A549 treated with ZK216348 at 1 μM for 4 hours (cell line): ENCODE measurements around the gene PCDHB12. TPM values are rescaled to one million over a fixed set of nuclear protein-coding genes. Genes with fewer than 3 reads are reported as not detected.

Experiments used
- total RNA-seq: library from RNA; stranded (reverse); fragments of 200-300 nt; extraction: Qiagen RNA extraction; gene quantifications from 5 replicates; pipeline ENCODE4 v1.2.3, GENCODE V29; 2022; ENCODE audit warnings: low read depth

PCDHB12 gene
- total RNA-seq = not detected in 5 replicates

DNA sequence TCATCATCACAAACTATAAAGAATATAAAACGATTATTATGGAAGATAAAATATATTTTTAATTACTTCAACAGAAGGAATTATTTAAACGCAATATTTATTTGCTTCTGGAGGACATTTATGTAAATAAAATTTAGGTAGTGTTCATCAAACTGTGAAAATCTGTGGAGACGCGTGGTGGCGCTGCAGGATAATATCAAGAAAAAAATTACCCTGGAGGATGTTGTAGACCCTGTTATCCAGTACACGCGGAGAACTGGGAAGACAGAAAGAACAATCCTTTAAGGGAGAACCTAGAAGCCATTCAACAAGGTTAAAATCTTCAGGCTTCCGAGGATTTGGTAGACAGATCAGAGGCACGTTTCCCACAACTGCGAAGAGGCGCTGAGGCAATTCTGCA is at the start of gene PCDHB12:
Gene PCDHB12 (plus strand): TSS at position 242 of the 400 bp plus-strand sequence. CDS start 189 bp downstream, outside the sequence.

DNA sequence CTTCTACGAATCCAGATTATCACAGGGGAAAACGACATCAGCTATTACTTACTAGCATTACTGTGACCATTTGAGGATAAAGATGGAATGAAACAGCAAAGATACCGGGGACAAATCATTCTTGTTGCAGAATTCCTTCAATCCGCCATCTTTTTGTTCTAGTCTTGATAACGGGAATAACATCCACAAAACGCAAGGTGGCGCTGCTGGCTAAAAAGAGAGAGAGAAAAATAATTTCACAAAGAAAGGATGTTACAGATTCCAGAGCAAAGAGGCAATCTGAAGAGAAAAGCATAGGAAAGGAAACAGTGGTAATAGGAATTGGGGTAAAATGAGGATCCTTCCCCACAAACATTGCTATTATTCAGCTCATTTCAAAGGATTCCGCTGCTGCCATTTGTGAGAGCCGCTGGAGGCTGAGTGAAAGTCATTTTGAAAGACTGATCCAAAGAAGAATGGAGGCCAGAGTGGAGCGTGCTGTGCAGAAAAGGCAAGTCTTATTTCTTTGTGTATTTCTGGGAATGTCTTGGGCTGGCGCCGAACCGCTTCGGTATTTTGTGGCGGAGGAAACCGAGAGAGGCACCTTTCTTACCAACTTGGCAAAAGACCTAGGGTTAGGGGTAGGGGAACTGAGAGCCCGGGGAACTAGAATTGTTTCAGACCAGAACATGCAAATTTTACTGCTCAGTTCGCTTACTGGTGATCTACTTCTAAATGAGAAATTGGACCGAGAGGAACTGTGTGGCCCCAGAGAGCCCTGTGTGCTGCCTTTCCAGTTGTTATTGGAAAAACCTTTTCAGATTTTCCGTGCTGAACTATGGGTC is 35.9 kb upstream of the PCDHB12 start, which contains the start of gene PCDHB7:
Gene PCDHB7 (plus strand): TSS at position 264 of the 824 bp plus-strand sequence. CDS start 192 bp downstream, at position 456.

DNA sequence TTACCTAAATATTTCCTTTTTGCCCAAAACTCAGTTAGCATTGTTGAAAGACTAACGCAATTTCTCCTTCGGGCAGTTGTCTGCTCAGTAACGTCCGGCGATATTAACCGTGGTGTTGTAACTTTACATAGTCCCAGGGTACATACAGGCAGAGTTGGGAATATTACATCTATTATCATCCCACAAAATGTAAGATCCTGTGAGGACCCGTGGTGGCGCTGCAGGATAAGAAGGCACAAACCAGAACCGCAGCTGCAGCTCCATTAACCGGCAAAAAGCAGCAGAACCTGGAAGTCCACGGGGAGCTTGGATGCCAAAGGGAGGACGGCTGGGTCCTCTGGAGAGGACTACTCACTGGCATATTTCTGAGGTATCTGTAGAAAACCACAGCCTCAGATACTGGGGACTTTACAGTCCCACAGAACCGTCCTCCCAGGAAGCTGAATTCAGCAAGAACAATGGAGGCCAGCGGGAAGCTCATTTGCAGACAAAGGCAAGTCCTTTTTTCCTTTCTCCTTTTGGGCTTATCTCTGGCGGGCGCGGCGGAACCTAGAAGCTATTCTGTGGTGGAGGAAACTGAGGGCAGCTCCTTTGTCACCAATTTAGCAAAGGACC is 30.8 kb upstream of the PCDHB12 start, which contains the start of gene PCDHB8:
Gene PCDHB8 (plus strand): TSS at position 214 of the 615 bp plus-strand sequence. CDS start 245 bp downstream, at position 459.

DNA sequence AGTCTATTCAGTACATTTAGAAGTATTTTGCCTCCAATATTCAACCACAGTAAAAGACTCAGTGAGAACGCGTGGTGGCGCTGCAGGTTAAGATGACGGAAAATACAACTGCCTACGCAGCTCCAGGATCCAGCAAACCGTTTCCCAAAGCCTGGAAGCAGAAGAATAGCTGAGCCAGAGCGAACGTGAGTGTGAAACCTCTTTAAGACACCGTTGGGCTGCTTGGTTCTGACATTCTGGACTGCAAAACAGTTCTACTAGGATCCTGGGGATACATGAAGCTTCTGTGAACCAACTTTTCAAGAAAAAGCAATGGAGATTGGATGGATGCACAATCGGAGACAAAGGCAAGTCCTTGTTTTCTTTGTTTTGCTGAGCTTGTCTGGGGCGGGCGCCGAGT is 26.3 kb upstream of the PCDHB12 start, which contains the start of gene PCDHB16:
Gene PCDHB16 (plus strand): TSS at position 140 of the 400 bp plus-strand sequence. CDS start 173 bp downstream, at position 313.

DNA sequence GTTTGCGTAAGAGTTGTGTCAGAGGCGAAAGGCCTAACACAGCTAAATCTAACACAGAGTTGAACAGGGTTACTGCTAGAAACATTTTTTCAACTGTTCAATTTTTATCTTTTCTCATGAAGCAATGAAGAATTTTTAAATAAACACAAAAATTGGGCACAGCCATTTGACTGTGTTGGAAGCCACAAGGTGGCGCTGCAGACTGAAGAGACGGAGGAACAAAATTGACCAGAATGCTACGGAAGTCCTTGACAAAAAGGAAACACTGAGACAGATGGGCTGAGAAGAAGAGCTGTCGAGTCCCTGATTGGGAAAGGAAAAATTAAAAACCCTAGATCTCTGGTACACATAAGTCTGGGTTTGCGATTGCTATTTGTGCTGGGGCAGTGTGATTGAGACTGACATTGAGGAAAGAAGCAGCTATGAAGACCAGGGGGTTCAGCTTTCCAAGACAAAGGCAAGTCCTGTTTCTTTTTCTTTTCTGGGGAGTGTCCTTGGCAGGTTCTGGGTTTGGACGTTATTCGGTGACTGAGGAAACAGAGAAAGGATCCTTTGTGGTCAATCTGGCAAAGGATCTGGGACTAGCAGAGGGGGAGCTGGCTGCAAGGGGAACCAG is 21.5 kb upstream of the PCDHB12 start, which contains the start of gene PCDHB9:
Gene PCDHB9 (plus strand): TSS at position 265 of the 616 bp plus-strand sequence. CDS start 158 bp downstream, at position 423.

DNA sequence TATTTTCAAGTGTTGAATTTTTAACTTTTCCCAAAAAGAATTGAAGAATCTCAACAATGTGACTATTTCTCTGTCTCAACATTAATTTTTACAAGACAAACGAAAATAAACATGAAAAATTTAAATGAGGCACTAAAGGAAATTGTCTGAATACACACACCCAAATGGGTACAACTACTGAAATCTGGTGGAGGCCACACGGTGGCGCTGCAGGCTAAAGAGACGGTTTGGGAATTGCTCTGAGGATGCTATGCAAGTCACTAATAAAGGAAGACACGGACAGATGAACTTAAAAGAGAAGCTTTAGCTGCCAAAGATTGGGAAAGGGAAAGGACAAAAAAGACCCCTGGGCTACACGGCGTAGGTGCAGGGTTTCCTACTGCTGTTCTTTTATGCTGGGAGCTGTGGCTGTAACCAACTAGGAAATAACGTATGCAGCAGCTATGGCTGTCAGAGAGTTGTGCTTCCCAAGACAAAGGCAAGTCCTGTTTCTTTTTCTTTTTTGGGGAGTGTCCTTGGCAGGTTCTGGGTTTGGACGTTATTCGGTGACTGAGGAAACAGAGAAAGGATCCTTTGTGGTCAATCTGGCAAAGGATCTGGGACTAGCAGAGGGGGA is 16.3 kb upstream of the PCDHB12 start, which contains the start of gene PCDHB10:
Gene PCDHB10 (plus strand): TSS at position 244 of the 616 bp plus-strand sequence. CDS start 200 bp downstream, at position 444.

DNA sequence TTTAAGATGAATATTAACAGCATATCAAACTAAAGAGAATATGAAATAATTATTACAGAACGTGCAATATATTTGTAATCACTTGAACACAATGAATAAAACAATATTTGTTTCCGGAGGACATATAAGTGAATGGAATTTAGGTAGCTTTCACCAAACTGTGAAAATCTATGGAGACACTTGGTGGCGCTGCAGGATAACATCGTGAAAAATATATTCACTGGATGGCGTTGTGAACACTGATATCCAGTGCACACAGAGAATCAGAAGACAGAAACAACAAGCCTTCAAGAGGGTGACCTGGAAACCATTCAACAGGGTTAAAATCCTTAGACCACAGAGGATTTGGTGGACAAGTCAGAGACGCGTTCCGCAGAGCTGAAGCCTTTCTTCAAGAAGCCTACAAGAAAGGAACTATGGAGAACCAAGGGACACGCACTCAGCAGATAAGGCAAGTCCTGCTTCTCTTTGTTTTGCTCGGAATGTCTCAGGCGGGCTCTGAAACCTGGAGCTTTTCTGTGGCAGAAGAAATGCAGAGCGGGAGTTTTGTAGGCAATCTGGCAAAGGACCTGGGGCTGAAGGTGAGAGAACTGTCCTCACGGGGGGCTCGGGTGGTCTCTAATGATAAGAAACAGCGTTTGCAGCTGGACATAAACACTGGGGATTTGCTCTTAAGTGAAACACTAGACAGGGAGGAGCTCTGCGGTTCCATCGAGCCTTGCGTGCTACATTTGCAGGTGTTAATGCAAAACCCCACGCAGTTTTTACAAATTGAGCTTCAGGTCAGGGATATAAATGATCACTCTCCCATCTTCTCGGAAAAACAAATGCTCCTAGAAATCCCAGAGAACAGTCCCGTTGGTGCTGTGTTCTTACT is 8.9 kb upstream of the PCDHB12 start, which contains the start of gene PCDHB11:
Gene PCDHB11 (plus strand): TSS at position 269 of the 877 bp plus-strand sequence. CDS start 148 bp downstream, at position 417.

DNA sequence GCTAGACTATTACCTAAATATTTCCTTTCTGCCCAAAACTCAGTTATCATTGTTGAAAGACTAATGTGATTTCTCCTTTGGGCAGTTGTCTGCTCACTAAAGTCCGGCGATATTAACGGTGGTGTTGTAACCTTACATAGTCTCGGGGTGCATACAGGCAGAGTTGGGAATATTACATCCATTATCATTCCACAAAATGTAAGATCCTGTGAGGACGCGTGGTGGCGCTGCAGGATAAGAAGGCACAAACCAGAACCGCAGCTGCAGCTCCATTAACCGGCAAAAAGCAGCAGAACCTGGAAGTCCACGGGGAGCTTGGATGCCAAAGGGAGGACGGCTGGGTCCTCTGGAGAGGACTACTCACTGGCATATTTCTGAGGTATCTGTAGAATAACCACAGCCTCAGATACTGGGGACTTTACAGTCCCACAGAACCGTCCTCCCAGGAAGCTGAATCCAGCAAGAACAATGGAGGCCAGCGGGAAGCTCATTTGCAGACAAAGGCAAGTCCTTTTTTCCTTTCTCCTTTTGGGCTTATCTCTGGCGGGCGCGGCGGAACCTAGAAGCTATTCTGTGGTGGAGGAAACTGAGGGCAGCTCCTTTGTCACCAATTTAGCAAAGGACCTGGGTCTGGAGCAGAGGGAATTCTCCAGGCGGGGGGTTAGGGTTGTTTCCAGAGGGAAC is 5.3 kb downstream of the PCDHB12 start, which contains the start of gene PCDHB13:
Gene PCDHB13 (plus strand): TSS at position 264 of the 684 bp plus-strand sequence. CDS start 205 bp downstream, at position 469.

DNA sequence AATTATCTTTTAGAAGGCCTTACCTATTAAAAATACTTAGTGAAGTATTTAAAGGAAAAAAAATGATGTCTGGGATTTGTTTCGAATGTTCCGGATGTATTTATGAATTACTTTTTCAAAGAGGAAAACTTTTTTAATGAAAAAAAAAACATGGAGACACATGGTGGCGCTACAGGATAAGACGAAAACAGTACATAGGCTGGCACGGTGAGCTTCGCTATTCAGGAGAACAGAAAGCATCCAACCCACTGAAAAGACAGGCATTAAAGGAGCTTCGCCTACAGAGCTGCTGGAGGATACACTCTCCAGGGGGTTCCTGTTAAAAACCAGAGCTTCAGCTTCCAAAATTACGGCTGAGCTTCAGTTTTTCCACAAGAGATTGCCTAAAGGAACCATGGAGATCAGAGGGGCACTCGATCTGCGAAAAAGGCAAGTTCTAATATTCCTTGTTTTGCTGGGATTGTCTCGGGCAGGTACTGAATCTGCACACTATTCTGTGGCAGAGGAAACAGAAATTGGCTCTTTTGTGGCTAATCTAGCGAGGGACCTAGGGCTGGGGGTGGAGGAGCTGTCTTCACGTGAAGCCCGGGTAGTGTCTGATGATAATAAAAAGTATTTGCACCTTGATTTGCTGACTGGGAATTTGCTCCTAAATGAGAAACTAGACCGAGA is 14.7 kb downstream of the PCDHB12 start, which contains the start of gene PCDHB14:
Gene PCDHB14 (plus strand): TSS at position 232 of the 672 bp plus-strand sequence. CDS start 163 bp downstream, at position 395.

DNA sequence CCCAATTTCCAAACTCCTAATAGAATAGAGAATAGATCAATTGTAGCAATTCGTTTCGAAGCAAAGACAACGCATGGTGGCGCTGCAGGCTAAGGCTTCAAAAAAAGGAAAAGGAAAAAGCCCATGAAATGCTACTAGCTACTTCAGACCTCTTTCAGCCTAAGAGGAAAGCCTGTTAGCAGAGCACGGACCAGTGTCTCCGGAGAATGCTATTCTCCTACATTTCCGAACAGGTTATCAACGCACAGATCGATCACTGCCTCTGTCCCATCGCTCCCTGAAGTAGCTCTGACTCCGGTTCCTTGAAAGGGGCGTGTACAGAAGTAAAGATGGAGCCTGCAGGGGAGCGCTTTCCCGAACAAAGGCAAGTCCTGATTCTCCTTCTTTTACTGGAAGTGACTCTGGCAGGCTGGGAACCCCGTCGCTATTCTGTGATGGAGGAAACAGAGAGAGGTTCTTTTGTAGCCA is 36.8 kb downstream of the PCDHB12 start, which contains the start of gene PCDHB15:
Gene PCDHB15 (plus strand): TSS at position 146 of the 468 bp plus-strand sequence. CDS start 184 bp downstream, at position 330.

Other genes with a start within 250 kb of the PCDHB12 start
- 3.3 to 7.4 TPM (median 4.4 TPM) in 5 replicates for gene PCDHAC2, start 242.2 kb upstream of the PCDHB12 start, total RNA-seq
- gene PCDHB1, start 157.3 kb upstream of the PCDHB12 start, total RNA-seq = not detected in 5 replicates
- 2.7 to 4.5 TPM (median 3.1 TPM) in 5 replicates for gene PCDHB2, start 114.1 kb upstream of the PCDHB12 start, total RNA-seq
- 0.09 TPM in 1 of 5 replicates, not detected in the others for gene PCDHB3, start 108.2 kb upstream of the PCDHB12 start, total RNA-seq
- gene PCDHB4, start 86.9 kb upstream of the PCDHB12 start, total RNA-seq = 0.06 to 0.12 TPM (median 0.09 TPM) in 4 of 5 replicates, not detected in the other
- 1.2 to 2.1 TPM (median 1.4 TPM) in 5 replicates for gene PCDHB5, start 73.5 kb upstream of the PCDHB12 start, total RNA-seq
- 0.62 to 1.1 TPM (median 0.85 TPM) in 5 replicates for gene PCDHB6, start 58.7 kb upstream of the PCDHB12 start, total RNA-seq
- 0.06 TPM in 1 of 5 replicates, not detected in the others for gene PCDHB7, start 36.1 kb upstream of the PCDHB12 start, total RNA-seq
- gene PCDHB8, start 30.9 kb upstream of the PCDHB12 start, total RNA-seq = 0.20 to 0.40 TPM (median 0.37 TPM) in 4 of 5 replicates, not detected in the other
- 0.05 to 0.11 TPM (median 0.05 TPM) in 3 of 5 replicates, not detected in the others for gene PCDHB16, start 26.3 kb upstream of the PCDHB12 start, total RNA-seq
- gene PCDHB9, start 21.6 kb upstream of the PCDHB12 start, total RNA-seq = not detected in 5 replicates
- gene PCDHB10, start 16.4 kb upstream of the PCDHB12 start, total RNA-seq = not detected in 5 replicates
- 0.05 to 0.20 TPM (median 0.08 TPM) in 4 of 5 replicates, not detected in the other for gene PCDHB11, start 9.1 kb upstream of the PCDHB12 start, total RNA-seq
- 0.06 to 0.20 TPM (median 0.08 TPM) in 4 of 5 replicates, not detected in the other for gene PCDHB13, start 5.2 kb downstream of the PCDHB12 start, total RNA-seq
- 0.11 to 0.13 TPM in 2 of 5 replicates, not detected in the others for gene PCDHB14, start 14.6 kb downstream of the PCDHB12 start, total RNA-seq
- gene PCDHB15, start 36.7 kb downstream of the PCDHB12 start, total RNA-seq = 0.09 to 0.14 TPM in 2 of 5 replicates, not detected in the others
- not detected in 5 replicates for gene SLC25A2, start 95.3 kb downstream of the PCDHB12 start, total RNA-seq
- 59.2 to 89.1 TPM (median 72.2 TPM) in 5 replicates for gene TAF7, start 112.1 kb downstream of the PCDHB12 start, total RNA-seq
- 0.22 to 0.40 TPM (median 0.30 TPM) in 5 replicates for gene PCDHGA1, start 121.8 kb downstream of the PCDHB12 start, total RNA-seq
- gene PCDHGA2, start 130.0 kb downstream of the PCDHB12 start, total RNA-seq = 0.37 to 0.79 TPM (median 0.54 TPM) in 5 replicates
- gene PCDHGA3, start 135.1 kb downstream of the PCDHB12 start, total RNA-seq = not detected in 5 replicates
- 1.1 to 1.9 TPM (median 1.8 TPM) in 5 replicates for gene PCDHGB1, start 141.4 kb downstream of the PCDHB12 start, total RNA-seq
- 0.11 to 0.23 TPM (median 0.17 TPM) in 5 replicates for gene PCDHGA4, start 146.3 kb downstream of the PCDHB12 start, total RNA-seq
- 0.11 to 0.17 TPM (median 0.15 TPM) in 3 of 5 replicates, not detected in the others for gene PCDHGB2, start 151.3 kb downstream of the PCDHB12 start, total RNA-seq
- gene PCDHGA5, start 155.4 kb downstream of the PCDHB12 start, total RNA-seq = 0.09 to 0.21 TPM (median 0.18 TPM) in 5 replicates
- gene PCDHGB3, start 161.5 kb downstream of the PCDHB12 start, total RNA-seq = 0.12 to 0.29 TPM (median 0.27 TPM) in 5 replicates
- gene PCDHGA6, start 165.2 kb downstream of the PCDHB12 start, total RNA-seq = 0.05 to 0.29 TPM (median 0.20 TPM) in 5 replicates
- 0.77 to 1.0 TPM (median 0.98 TPM) in 5 replicates for gene PCDHGA7, start 174.0 kb downstream of the PCDHB12 start, total RNA-seq
- gene PCDHGB4, start 179.0 kb downstream of the PCDHB12 start, total RNA-seq = 0.74 to 1.1 TPM (median 0.90 TPM) in 5 replicates
- 0.02 to 0.06 TPM (median 0.04 TPM) in 3 of 5 replicates, not detected in the others for gene PCDHGA8, start 183.9 kb downstream of the PCDHB12 start, total RNA-seq
- 1.9 to 2.5 TPM (median 2.1 TPM) in 5 replicates for gene PCDHGB5, start 189.2 kb downstream of the PCDHB12 start, total RNA-seq
- 0.09 TPM in 1 of 5 replicates, not detected in the others for gene PCDHGA9, start 194.1 kb downstream of the PCDHB12 start, total RNA-seq
- gene PCDHGB6, start 199.3 kb downstream of the PCDHB12 start, total RNA-seq = 0.07 to 0.12 TPM (median 0.08 TPM) in 4 of 5 replicates, not detected in the other
- not detected in 5 replicates for gene PCDHGA10, start 204.3 kb downstream of the PCDHB12 start, total RNA-seq
- 0.05 to 0.08 TPM (median 0.06 TPM) in 3 of 5 replicates, not detected in the others for gene PCDHGB7, start 209.0 kb downstream of the PCDHB12 start, total RNA-seq
- gene PCDHGA11, start 212.3 kb downstream of the PCDHB12 start, total RNA-seq = 0.05 to 0.07 TPM in 2 of 5 replicates, not detected in the others
- gene PCDHGA12, start 221.8 kb downstream of the PCDHB12 start, total RNA-seq = not detected in 5 replicates